ENCODE data around the gene MEGF11.

MEGF11 gene

GRCh38 chr15:65869126-65869953, 384.2 kb downstream of the MEGF11 start, which contains the start of gene RAB11A (continued):
- TF ChIP-seq, protein P1, sequence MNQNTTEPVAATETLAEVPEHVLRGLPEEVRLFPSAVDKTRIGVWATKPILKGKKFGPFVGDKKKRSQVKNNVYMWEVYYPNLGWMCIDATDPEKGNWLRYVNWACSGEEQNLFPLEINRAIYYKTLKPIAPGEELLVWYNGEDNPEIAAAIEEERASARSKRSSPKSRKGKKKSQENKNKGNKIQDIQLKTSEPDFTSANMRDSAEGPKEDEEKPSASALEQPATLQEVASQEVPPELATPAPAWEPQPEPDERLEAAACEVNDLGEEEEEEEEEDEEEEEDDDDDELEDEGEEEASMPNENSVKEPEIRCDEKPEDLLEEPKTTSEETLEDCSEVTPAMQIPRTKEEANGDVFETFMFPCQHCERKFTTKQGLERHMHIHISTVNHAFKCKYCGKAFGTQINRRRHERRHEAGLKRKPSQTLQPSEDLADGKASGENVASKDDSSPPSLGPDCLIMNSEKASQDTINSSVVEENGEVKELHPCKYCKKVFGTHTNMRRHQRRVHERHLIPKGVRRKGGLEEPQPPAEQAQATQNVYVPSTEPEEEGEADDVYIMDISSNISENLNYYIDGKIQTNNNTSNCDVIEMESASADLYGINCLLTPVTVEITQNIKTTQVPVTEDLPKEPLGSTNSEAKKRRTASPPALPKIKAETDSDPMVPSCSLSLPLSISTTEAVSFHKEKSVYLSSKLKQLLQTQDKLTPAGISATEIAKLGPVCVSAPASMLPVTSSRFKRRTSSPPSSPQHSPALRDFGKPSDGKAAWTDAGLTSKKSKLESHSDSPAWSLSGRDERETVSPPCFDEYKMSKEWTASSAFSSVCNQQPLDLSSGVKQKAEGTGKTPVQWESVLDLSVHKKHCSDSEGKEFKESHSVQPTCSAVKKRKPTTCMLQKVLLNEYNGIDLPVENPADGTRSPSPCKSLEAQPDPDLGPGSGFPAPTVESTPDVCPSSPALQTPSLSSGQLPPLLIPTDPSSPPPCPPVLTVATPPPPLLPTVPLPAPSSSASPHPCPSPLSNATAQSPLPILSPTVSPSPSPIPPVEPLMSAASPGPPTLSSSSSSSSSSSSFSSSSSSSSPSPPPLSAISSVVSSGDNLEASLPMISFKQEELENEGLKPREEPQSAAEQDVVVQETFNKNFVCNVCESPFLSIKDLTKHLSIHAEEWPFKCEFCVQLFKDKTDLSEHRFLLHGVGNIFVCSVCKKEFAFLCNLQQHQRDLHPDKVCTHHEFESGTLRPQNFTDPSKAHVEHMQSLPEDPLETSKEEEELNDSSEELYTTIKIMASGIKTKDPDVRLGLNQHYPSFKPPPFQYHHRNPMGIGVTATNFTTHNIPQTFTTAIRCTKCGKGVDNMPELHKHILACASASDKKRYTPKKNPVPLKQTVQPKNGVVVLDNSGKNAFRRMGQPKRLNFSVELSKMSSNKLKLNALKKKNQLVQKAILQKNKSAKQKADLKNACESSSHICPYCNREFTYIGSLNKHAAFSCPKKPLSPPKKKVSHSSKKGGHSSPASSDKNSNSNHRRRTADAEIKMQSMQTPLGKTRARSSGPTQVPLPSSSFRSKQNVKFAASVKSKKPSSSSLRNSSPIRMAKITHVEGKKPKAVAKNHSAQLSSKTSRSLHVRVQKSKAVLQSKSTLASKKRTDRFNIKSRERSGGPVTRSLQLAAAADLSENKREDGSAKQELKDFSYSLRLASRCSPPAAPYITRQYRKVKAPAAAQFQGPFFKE (tag by site-specific recombination; IDR thresholded peaks at IDR 0.05; ENCODE audit: borderline replicate concordance), result 0 out of 2 replicates have a peak, but pooled peaks have one; percentile 85
- peak; percentile 79; the same call in 1 of the 2 replicates for TF ChIP-seq ZNF777 (tag by site-specific recombination; IDR thresholded peaks at IDR 0.05; ENCODE audit: borderline replicate concordance)
- TF ChIP-seq, protein P2, sequence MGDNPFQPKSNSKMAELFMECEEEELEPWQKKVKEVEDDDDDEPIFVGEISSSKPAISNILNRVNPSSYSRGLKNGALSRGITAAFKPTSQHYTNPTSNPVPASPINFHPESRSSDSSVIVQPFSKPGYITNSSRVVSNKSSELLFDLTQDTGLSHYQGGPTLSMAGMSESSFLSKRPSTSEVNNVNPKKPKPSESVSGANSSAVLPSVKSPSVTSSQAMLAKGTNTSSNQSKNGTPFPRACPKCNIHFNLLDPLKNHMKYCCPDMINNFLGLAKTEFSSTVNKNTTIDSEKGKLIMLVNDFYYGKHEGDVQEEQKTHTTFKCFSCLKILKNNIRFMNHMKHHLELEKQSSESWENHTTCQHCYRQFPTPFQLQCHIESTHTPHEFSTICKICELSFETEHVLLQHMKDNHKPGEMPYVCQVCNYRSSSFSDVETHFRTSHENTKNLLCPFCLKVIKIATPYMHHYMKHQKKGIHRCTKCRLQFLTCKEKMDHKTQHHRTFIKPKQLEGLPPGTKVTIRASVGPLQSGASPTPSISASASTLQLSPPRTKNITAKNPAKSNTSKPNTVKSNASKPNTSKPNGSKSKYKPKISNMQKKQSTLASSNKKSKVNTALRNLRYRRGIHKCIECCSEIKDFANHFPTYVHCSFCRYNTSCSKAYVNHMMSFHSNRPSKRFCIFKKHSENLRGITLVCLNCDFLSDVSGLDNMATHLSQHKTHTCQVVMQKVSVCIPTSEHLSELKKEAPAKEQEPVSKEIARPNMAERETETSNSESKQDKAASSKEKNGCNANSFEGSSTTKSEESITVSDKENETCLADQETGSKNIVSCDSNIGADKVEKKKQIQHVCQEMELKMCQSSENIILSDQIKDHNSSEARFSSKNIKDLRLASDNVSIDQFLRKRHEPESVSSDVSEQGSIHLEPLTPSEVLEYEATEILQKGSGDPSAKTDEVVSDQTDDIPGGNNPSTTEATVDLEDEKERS (tag by site-specific recombination; IDR thresholded peaks at IDR 0.05), result 0 out of 2 replicates have a peak, but pooled peaks have one; percentile 17
- TF ChIP-seq ZNF518A (tag by site-specific recombination; conservative IDR thresholded peaks at IDR 0.05; ENCODE audit: low read depth), result peak; percentile 97
- peak; percentile 46; the same call in 1 of the 2 replicates for TF ChIP-seq ZNF146 (tag by site-specific recombination; IDR thresholded peaks at IDR 0.05)
- TF ChIP-seq ZBTB8A (tag by site-specific recombination; IDR thresholded peaks at IDR 0.05), result peak; percentile 92
- TF ChIP-seq ZNF302 (tag by site-specific recombination; IDR thresholded peaks at IDR 0.05; ENCODE audit: low read depth), result peak; percentile 40; the same call in 1 of the 2 replicates
- no peak for TF ChIP-seq ZNF626 (tag by site-specific recombination; IDR thresholded peaks at IDR 0.05)
- 0 out of 2 replicates have a peak, but pooled peaks have one; percentile 67 for TF ChIP-seq ZNF792 (tag by site-specific recombination; IDR thresholded peaks at IDR 0.05)
- peak; percentile 94 for TF ChIP-seq ZNF501 (tag by site-specific recombination; IDR thresholded peaks at IDR 0.05)
- TF ChIP-seq, protein P3, sequence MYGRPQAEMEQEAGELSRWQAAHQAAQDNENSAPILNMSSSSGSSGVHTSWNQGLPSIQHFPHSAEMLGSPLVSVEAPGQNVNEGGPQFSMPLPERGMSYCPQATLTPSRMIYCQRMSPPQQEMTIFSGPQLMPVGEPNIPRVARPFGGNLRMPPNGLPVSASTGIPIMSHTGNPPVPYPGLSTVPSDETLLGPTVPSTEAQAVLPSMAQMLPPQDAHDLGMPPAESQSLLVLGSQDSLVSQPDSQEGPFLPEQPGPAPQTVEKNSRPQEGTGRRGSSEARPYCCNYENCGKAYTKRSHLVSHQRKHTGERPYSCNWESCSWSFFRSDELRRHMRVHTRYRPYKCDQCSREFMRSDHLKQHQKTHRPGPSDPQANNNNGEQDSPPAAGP (tag by site-specific recombination; IDR thresholded peaks at IDR 0.05), result peak; percentile 93; the same call in 1 of the 2 replicates
- peak; percentile 92 for TF ChIP-seq ZNF391 (tag by site-specific recombination; IDR thresholded peaks at IDR 0.05; ENCODE audit: borderline replicate concordance, low read depth)
- TF ChIP-seq KLF9 (tag by site-specific recombination; IDR thresholded peaks at IDR 0.05; ENCODE audit: low read depth), result peak; percentile 99
- TF ChIP-seq ZNF677 (tag by site-specific recombination; IDR thresholded peaks at IDR 0.05), result no peak
- TF ChIP-seq YY1 (tag by site-specific recombination; IDR thresholded peaks at IDR 0.05), result peak; percentile 32; the same call in 1 of the 2 replicates
- TF ChIP-seq ZNF560 (tag by site-specific recombination; IDR thresholded peaks at IDR 0.05; ENCODE audit: borderline replicate concordance), result no peak
- TF ChIP-seq, protein P4, sequence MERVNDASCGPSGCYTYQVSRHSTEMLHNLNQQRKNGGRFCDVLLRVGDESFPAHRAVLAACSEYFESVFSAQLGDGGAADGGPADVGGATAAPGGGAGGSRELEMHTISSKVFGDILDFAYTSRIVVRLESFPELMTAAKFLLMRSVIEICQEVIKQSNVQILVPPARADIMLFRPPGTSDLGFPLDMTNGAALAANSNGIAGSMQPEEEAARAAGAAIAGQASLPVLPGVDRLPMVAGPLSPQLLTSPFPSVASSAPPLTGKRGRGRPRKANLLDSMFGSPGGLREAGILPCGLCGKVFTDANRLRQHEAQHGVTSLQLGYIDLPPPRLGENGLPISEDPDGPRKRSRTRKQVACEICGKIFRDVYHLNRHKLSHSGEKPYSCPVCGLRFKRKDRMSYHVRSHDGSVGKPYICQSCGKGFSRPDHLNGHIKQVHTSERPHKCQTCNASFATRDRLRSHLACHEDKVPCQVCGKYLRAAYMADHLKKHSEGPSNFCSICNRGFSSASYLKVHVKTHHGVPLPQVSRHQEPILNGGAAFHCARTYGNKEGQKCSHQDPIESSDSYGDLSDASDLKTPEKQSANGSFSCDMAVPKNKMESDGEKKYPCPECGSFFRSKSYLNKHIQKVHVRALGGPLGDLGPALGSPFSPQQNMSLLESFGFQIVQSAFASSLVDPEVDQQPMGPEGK (tag by site-specific recombination; IDR thresholded peaks at IDR 0.05), result peak; percentile 100
